Activated CD8-positive, alpha-beta memory T cell treated with anti-CD3 and anti-CD28 coated beads for 4 hours (primary cell): ENCODE data around the gene UMAD1.

Experiments
- DNase-seq, 2 donors: peaks; one replicate each; pipeline ENCODE4 v3.0.0-alpha.2; 2020; ENCODE audit warnings: low read depth in 2 of 2

UMAD1 gene

GRCh38 chr7:7764520-7765396 is 124.2 kb downstream of the UMAD1 start:
- no peak for DNase-seq

DNA sequence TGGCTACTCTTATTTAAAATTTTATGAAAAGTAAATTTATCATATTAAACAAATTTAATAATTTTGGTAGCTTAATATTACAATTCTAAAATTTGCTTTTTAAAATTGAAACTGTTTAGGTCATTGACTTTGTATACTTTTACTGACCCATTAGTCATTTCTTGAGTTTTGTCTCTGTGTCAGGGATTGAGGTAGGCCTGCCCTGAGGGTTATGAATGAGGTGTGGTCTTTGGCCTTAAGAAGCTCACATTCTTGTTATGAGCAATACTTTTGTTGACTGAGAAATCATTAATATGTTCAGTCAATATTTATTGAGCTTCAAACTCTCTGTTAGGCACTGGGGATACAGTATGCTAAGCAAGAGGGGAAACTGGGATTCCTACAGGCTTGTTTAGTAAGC is 124.9 kb downstream of the UMAD1 start:
- no peak for DNase-seq

DNA sequence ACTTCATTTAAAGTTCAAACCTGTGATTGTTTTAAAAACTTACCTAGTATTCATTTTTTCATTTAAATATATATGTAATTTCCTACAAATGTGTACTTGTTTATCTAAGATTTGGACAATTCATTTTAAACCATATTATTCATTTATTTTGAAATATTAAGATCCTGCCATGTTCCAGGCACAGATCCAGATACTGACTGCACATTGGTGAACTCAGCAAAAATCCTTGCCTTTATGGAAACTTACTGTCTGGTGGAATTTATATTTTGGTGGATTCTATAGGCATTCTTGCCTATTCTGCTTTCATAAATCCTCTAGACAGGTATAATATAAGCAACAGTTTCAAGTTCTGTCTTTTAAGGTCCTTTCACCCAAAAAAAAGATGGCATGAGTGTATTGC is 126.1 kb downstream of the UMAD1 start:
- DNase-seq, result no peak

DNA sequence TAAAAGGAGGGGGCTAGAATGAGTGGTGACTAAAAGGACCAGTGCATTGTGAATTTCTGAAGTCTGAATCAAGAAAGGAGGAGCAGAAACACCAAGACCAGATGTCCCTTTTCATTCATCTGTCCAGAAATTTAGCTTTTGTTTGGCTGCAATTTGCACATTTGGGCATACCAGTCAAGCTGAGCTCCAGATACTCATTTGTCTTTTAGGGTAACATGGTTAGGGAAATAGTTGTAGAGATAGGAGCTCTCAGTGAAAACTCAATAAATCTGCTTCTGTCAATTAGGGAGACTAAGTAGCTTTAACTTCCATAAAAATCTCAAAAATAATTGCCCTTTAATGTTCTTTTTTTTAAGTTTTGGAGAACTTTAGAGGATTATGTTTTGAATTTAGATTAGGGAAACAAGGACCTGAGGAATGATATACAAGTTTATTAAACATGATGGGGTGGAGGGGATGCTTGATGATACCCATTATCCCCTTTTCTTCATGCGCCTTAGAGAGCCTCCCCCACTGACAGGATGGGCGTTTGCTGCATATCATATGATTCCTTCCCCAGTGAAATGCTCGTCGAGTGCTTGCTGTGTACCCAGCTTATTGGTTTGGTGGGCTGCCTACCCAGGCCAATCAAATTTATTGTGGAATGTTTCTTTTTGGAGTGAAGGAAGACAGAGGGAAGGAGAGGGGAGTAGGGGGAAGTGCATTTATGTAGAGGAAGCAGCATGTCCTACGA is 128.6 kb downstream of the UMAD1 start:
- DNase-seq, result no peak

GRCh38 chr7:7769710-7770627 is 129.4 kb downstream of the UMAD1 start:
- no peak for DNase-seq

GRCh38 chr7:7771452-7771851 is 130.9 kb downstream of the UMAD1 start:
- no peak for DNase-seq

DNA sequence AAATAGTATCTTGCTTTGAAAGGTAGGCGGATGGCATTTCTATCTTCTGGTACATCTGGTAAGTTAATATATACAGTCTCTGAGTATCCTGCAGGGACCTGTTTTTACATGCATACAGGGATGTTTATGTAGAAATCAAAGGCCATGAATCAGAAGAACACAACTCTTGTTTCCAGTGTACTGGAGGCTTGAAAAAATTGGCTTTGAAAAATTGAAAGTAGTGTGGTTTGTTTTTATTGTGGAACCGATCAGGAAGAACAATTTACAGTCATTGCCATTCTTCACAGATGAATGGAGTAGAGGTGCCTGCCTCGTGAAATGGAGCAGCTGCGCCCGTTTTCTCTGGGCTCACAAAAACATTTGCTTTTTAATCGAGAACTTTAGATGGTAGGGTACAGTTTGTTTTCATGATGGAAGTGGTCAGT is 131.9 kb downstream of the UMAD1 start:
- no peak for DNase-seq

DNA sequence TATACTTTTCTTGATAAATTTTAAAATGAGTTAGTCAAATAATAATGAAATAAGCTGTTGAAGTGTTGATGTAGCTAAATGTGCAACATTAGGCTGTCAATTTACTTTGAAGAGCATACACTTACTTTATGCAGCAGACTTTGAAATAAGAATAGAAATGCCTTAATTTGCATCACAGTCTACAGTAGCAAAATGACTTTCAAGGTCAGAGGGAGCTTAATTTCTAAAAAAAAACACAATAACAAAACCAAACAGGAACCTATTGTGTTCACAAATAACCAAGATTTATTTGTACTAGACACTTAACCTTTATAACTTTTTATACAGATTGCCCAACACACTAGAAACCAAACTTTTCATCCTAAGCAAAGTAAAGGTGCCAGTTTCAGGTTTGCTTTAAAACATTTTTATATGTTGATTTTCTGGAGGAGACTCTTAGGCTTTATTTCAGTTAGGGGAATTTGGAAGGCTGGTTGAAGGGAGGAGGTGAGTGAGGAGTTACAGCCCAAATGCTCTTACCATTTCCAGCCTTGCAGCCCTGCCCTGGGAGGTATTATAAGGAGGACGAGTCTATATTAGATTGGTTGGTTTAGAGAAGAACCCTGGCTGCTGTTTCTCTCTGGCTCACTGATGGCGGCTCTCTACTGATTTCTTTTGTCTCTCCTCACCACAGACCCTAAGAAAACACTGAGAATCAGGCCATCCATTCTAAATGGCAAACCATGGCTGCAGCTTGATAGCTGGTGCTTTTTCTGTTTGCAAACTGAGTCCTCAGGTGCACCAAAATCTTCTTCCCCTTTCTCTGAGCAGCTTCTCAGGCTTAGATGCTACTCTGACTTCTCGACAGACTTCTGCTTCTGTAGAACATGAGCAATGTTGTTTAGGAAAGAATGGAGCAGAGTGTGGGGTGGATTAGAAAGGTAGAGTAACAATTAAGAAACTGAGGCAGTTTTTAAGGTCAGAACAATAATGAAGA is 133.1 kb downstream of the UMAD1 start:
- DNase-seq, result no peak

DNA sequence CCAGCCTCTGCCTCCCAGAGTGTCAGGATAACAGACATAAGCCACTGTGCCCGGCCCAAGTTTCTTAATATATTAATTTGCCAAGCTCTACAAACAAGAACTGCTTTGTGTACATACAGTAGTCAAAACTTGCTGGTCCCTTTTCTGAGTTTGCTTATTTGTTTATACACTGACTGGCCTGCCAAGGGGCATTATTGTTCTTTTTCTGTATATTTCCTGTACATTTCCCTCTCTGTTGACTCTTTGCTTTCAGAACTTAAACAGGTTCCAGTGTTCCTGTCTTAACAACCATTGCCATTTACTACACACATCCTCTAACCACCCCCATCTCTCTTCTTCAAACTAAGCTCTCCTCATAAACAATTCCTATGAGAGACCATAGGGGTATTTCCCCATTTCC is 139.3 kb downstream of the UMAD1 start:
- no peak for DNase-seq

- DNase-seq, result no peak
Measured at GRCh38 chr7:7783001-7783400, 142.4 kb downstream of the UMAD1 start.

DNA sequence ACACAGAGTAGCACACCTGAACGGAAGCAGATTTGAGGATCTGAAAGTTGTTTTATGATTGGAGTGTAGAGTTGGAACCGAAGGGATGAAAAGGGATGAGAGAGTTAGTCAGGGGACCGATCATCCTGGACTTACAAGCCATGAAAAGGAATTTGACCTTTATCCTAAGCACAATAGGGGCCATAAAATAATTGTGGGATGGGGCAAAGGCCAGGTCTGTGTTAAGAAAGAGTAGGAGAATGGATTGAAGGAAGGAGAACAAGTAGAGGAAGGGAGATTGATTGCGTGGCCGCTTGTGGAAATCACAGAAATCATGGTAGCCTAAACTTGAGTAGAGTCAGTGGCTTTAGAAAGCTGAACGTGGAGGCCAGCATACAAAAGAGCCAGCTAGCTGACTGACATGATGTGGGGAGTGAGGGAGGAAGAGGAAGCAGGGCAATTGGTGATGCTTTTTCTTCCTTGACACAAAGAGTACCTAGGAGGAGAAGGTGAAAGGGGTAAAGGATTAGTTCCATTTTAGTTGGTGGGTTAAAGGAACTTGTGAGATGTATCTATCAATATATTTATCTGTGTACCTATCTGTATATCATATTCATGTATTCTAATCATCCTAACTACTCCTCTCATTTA is 144.9 kb downstream of the UMAD1 start:
- DNase-seq, result no peak

GRCh38 chr7:7786595-7786994 is 146.0 kb downstream of the UMAD1 start:
- no peak for DNase-seq

- DNase-seq, result no peak
Measured at GRCh38 chr7:7789551-7789988, 149.0 kb downstream of the UMAD1 start.

- DNase-seq, result no peak
Measured at GRCh38 chr7:7790041-7790741, 149.6 kb downstream of the UMAD1 start.

GRCh38 chr7:7791523-7791922 is 151.0 kb downstream of the UMAD1 start:
- DNase-seq, result no peak

DNA sequence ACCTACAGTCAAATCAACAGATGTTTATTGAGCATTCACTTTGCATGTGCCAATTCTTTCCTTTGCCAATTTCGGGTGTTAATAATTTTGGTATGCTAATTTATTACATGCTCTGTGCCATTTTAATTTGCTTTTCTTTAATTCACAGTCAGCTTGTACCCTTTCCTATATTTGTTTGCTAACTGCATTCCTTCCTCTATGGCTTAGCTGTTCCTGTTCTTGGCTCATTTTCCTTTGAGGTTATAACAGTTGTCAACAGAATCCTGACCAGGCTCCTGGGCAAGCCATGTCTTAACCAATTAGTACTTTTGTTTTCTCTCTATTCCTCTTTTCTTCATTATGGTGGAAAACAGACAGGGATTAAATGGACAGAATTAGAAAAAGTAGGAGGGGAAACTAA is 151.5 kb downstream of the UMAD1 start:
- DNase-seq, result no peak

GRCh38 chr7:7793249-7793648 is 152.7 kb downstream of the UMAD1 start:
- DNase-seq, result no peak

GRCh38 chr7:7793921-7794320 is 153.4 kb downstream of the UMAD1 start:
- no peak for DNase-seq

GRCh38 chr7:7795203-7795602 is 154.7 kb downstream of the UMAD1 start:
- DNase-seq, result no peak
